Esophagus muscularis mucosa (tissue), 4 donors: Measurements from ENCODE around the gene NLRP10.

Source experiments
- EP300 ChIP-seq: sonication (generic); formaldehyde crosslinking; IDR thresholded peaks from one replicate; pipeline ENCODE4 v1.6.1; 2017; ENCODE audit warnings: antibody characterized with exemption
- POLR2A ChIP-seq: fragments of 450-650 bp; IDR thresholded peaks from one replicate; pipeline ENCODE4 v1.6.1; 2017; ENCODE audit warnings: antibody characterized with exemption, moderate library complexity, mild to moderate bottlenecking, low read depth
- POLR2AphosphoS5 ChIP-seq, 2 donors: sonication (generic); formaldehyde crosslinking; IDR thresholded peaks; one replicate each; pipeline ENCODE4 v1.6.1; 2017; ENCODE audit warnings: antibody characterized with exemption in 2 of 2
- TF ChIP-seq, protein P1 (sequence below), 3 experiments: fragments of 200-600 bp in 2 of 3; fragments of 450-650 bp in 1 of 3; sonication (generic) in 2 of 3; IDR thresholded peaks; one replicate each; pipeline ENCODE4 v1.5.1; 2017 to 2019; ENCODE audit warnings: antibody characterized with exemption in 3 of 3, mild to moderate bottlenecking in 2 of 3, moderate library complexity in 1 of 3

DNA sequence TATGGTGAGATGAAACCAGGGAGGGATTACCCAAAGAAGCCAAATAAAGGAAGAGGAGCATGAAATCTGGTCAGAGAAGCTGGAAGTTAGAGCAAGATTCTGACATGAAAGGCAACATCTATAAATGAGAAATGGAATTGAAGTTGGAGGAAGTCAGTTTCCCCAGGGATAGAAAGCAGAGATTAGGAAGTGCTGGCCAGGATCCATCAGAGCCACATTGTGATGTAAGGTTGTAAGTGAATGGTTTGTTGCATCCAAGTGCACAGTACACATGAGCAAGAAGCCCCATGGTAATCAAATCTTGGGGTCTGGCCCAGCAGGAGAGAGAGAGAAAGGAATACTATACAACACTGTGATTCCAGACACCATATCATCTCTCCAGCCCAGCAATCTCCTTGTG is 6.6 kb upstream of the NLRP10 start:
- TF ChIP-seq POLR2AphosphoS5 (IDR thresholded peaks at IDR 0.05) = no peak
- no peak for TF ChIP-seq POLR2A
- TF ChIP-seq, protein P1, sequence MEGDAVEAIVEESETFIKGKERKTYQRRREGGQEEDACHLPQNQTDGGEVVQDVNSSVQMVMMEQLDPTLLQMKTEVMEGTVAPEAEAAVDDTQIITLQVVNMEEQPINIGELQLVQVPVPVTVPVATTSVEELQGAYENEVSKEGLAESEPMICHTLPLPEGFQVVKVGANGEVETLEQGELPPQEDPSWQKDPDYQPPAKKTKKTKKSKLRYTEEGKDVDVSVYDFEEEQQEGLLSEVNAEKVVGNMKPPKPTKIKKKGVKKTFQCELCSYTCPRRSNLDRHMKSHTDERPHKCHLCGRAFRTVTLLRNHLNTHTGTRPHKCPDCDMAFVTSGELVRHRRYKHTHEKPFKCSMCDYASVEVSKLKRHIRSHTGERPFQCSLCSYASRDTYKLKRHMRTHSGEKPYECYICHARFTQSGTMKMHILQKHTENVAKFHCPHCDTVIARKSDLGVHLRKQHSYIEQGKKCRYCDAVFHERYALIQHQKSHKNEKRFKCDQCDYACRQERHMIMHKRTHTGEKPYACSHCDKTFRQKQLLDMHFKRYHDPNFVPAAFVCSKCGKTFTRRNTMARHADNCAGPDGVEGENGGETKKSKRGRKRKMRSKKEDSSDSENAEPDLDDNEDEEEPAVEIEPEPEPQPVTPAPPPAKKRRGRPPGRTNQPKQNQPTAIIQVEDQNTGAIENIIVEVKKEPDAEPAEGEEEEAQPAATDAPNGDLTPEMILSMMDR (IDR thresholded peaks at IDR 0.05) = no peak
- no peak for TF ChIP-seq EP300
